Stimulated activated CD8-positive, alpha-beta memory T cell treated with anti-CD3 and anti-CD28 coated beads, Interleukin-4, amount 100 ng/mL, for 48 hours (primary cell): ENCODE measurements around the gene PMM2.

Source experiments
- DNase-seq: peaks from one replicate; pipeline ENCODE4 v3.0.0-alpha.2; 2020

Gene PMM2

GRCh38 chr16:8890549-8890921, 92.9 kb downstream of the PMM2 start:
- DNase-seq = no peak

GRCh38 chr16:8892101-8892575, 94.5 kb downstream of the PMM2 start:
- no peak for DNase-seq

GRCh38 chr16:8893426-8893825, 95.8 kb downstream of the PMM2 start:
- no peak for DNase-seq

DNA sequence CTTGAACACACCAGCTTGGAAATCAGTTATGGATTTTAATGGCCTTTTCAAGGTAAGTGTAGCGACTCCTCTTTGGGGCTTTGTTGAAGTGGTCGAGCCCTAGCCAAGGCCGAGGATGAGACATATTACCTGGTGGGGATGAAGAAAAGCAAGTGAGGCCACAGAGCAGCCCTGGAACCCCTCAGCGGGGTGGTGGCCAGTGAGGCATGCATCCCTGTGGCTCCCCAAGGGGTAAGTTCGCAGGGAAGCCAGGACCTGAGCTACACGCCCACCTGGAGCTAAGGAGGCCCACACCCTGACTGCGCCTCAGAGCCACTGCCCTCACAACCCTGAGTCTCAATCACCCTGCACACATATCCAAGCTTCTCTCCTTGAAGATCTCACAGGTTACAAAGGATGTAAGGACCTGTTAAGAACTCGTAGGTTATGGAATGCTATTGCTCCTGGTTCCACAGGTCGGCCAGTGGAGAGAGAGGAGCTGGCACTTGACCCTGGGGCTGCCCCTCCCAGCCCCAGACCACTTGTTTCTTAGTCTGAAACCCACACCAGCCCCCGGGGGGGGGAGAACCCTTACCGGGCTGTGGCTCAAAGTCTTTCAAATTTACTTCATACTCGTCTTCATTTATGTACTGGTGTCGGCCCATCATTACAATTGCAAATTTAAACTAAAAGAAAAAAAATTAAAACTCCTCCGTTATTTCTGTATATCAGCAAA, 96.5 kb downstream of the PMM2 start:
- DNase-seq = no peak

DNA sequence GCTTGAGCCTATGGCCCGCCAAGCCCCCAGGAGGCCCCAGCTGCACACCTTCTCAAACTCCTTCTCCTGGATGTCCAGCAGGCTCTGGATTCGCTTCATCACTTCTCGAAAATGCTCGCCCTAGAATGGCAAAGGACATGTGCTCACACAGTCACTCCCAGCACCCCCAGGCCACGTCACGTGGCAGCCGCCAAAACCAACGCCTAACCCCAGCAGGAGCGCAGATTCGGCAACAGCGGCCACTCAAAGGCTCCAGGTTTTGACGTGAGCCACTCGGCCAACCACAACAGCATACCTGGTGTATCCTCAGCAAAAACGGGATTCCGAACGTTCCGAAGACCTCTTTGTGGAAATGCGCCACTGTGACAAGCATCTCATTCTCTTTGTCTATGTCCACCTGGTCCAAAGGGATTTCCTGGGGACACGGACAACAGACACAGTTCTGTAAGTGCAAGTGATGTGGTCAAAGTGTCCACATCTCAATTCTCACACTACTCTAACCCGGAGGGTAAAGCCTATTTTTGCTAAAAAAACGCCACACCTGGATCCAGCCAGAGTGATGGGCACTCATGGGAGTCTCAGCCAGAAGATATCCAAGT, 97.2 kb downstream of the PMM2 start:
- DNase-seq = no peak

DNA sequence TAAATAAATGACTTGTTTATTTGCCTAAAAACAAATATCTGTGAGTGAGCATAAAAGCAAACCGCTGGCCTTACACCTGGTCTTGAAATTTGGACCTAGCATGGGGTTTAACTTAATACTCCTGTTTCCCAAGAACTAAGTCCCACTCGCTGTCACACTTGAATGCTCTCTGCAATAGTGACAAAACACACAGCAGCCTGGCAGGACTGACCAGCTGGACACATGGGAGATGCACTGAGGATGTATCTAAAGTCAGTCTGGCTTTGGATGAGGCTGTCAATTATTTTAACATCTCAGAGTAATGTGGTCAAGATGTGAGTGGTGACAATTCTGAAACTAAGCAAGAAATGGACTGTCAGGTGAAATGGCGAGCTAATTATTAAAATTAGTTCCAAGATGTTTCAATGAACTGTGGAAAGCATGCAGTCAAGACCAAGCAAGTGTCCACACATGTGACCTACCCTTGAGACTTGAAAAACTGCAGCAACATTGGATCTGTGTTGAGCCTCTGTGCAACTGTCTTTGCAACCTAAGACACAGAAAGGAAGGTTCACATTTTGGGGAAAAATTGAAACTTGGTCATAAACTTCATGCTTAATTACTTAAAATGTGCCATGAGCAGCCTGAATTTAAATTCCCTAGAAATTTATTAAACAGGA, 101.2 kb downstream of the PMM2 start:
- DNase-seq = no peak
